ENCODE data around the gene FBXL16.

Gene FBXL16

GRCh38 chr16:735982-736453, 30.4 kb upstream of the FBXL16 start:
- DNase-seq = no peak
- Histone ChIP-seq H3K27me3 (no peaks in the 10 kb centered on the region), H3K4me3 (ENCODE audit: low read depth, low read length) (no peak overlapping the region), H3K4me1 (no peaks in the 10 kb centered on the region; the same call in 1 of the 2 replicates), H3K36me3 (peaks cover 57% of the 10 kb centered on the region), H3K9me3 (no peaks in the 10 kb centered on the region)
- TF ChIP-seq CTCF (IDR thresholded peaks at IDR 0.05; ENCODE audit: low read depth, low read length) = no peak

GRCh38 chr16:734981-735881, 29.6 kb upstream of the FBXL16 start:
- Histone ChIP-seq H3K9me3 (no peaks in the 10 kb centered on the region), H3K36me3 (peaks cover 64% of the 10 kb centered on the region), H3K4me3 (ENCODE audit: low read depth, low read length) (no peak overlapping the region), H3K4me1 (no peaks in the 10 kb centered on the region; the same call in 1 of the 2 replicates), H3K27me3 (no peaks in the 10 kb centered on the region)
- DNase-seq = no peak
- TF ChIP-seq CTCF (IDR thresholded peaks at IDR 0.05; ENCODE audit: low read depth, low read length) = no peak

- no peak overlapping the region for H3K4me3 ChIP-seq (ENCODE audit: low read depth, low read length)
- H3K9me3 ChIP-seq = no peaks in the 10 kb centered on the region
- no peak for TF ChIP-seq CTCF (IDR thresholded peaks at IDR 0.05; ENCODE audit: low read depth, low read length)
- H3K36me3 ChIP-seq = peaks cover 70% of the 10 kb centered on the region
- H3K27me3 ChIP-seq = no peaks in the 10 kb centered on the region
- no peaks in the 10 kb centered on the region for H3K4me1 ChIP-seq
- DNase-seq = no peak
Observed at GRCh38 chr16:734208-734980, 28.8 kb upstream of the FBXL16 start.

- H3K4me1 ChIP-seq = no peaks in the 10 kb centered on the region
- H3K36me3 ChIP-seq = peaks cover 68% of the 10 kb centered on the region
- no peaks in the 10 kb centered on the region for H3K9me3 ChIP-seq
- no peaks in the 10 kb centered on the region for H3K27me3 ChIP-seq
- H3K4me3 ChIP-seq (ENCODE audit: low read depth, low read length) = no peak overlapping the region
- peak; percentile 83 for DNase-seq
- TF ChIP-seq CTCF (IDR thresholded peaks at IDR 0.05; ENCODE audit: low read depth, low read length) = peak; percentile 65
Observed at GRCh38 chr16:733382-734207, 28.0 kb upstream of the FBXL16 start.

GRCh38 chr16:732936-733335, 27.3 kb upstream of the FBXL16 start:
- TF ChIP-seq CTCF (IDR thresholded peaks at IDR 0.05; ENCODE audit: low read depth, low read length) = 0 out of 2 replicates have a peak, but pooled peaks have one; percentile 12
- H3K9me3 ChIP-seq = no peaks in the 10 kb centered on the region
- H3K36me3 ChIP-seq = peaks cover 66% of the 10 kb centered on the region
- H3K4me3 ChIP-seq (ENCODE audit: low read depth, low read length) = no peak overlapping the region
- H3K4me1 ChIP-seq = no peaks in the 10 kb centered on the region
- DNase-seq = no peak
- no peaks in the 10 kb centered on the region for H3K27me3 ChIP-seq

Measured in BE2C (cell line).